Gastroesophageal sphincter (tissue), 4 donors: ENCODE results near the gene TRMT112. TPM values are rescaled to one million over a fixed set of nuclear protein-coding genes. Genes with fewer than 3 reads are reported as not detected.

Experiments
- ATAC-seq: fragments of 150-250 bp; one replicate; pipeline ENCODE4 v1.9.1; 2016; ENCODE audit warnings: mild to moderate bottlenecking, moderate library complexity
- H3K27ac ChIP-seq, 4 donors: fragments of 200-600 bp; sonication (generic) in 3 of 4; 1 replicate in 3 of 4; 2 replicates in 1 of 4; pipeline ENCODE4 v1.5.1; 2016 to 2019
- H3K27me3 ChIP-seq: fragments of 200-600 bp; sonication (generic); one replicate; pipeline ENCODE4 v1.5.1; 2019
- H3K36me3 ChIP-seq, 2 donors: fragments of 200-600 bp; sonication (generic); one replicate each; pipeline ENCODE4 v1.5.1; 2019; ENCODE audit warnings: control low read depth in 1 of 2
- H3K4me1 ChIP-seq, 3 donors: fragments of 200-600 bp; sonication (generic); 1 replicate in 2 of 3; 2 replicates in 1 of 3; pipeline ENCODE4 v1.5.1; 2016 to 2019; ENCODE audit warnings: control low read depth in 2 of 3
- H3K4me3 ChIP-seq, 2 donors: fragments of 200-600 bp; sonication (generic); one replicate each; pipeline ENCODE4 v1.5.1; 2019; ENCODE audit warnings: mild to moderate bottlenecking in 1 of 2, moderate library complexity in 1 of 2
- H3K9me3 ChIP-seq, 3 donors: fragments of 200-600 bp; sonication (generic); one replicate each; pipeline ENCODE4 v1.5.1; 2017 to 2019; ENCODE audit warnings: control low read depth in 2 of 3
- CTCF ChIP-seq, 4 experiments: fragments of 200-600 bp in 2 of 4; fragments of 450-650 bp in 2 of 4; sonication (generic) in 1 of 4; IDR thresholded peaks; one replicate each; pipeline ENCODE4 v1.5.1; 2017 to 2019; ENCODE audit warnings: antibody characterized with exemption in 4 of 4, mild to moderate bottlenecking in 2 of 4, moderate library complexity in 2 of 4
- EP300 ChIP-seq: sonication (generic); formaldehyde crosslinking; IDR thresholded peaks from one replicate; pipeline ENCODE4 v1.6.1; 2017; ENCODE audit warnings: antibody characterized with exemption, mild to moderate bottlenecking
- POLR2A ChIP-seq, 2 donors: fragments of 450-650 bp; IDR thresholded peaks; one replicate each; pipeline ENCODE4 v1.6.1; 2017; ENCODE audit warnings: antibody characterized with exemption in 2 of 2, mild to moderate bottlenecking in 2 of 2, moderate library complexity in 1 of 2
- POLR2AphosphoS5 ChIP-seq: sonication (generic); formaldehyde crosslinking; IDR thresholded peaks from one replicate; pipeline ENCODE4 v1.6.1; 2017; ENCODE audit warnings: antibody characterized with exemption
- WGBS, 2 donors: methylation state at CpG; one replicate each; pipeline ENCODE4 v1.1.5; 2018; ENCODE audit warnings: low coverage in 1 of 2; 5-methylcytosine and 5-hydroxymethylcytosine counted together
- total RNA-seq, 4 donors: library from RNA; depleted of rRNA; stranded (reverse); fragments of >200 nt; gene quantifications; one replicate each; pipeline ENCODE4 v1.1.0, GENCODE V29; 2016

The TRMT112 gene
- total RNA-seq, 4 donors from 2014 or later: 180 to 267 (median 218) TPM

DNA sequence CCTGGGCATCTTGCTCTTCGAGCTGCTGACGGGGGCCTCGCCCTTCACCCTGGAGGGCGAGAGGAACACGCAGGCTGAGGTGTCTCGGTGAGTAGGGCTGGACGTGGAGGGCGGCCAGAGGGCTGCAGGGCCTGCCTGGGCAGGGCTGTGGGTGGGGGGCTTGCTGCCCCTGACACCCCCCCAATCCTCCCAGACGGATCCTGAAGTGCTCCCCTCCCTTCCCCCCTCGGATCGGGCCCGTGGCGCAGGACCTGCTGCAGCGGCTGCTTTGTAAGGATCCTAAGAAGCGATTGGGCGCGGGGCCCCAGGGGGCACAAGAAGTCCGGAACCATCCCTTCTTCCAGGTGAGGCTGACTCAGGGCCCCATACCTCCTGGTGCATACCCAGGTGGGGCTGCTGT lies 44.3 kb upstream of the TRMT112 start:
- 85 to 88% methylated on average over 5 to 8 of the region's 18 CpGs for WGBS, 2 donors
- peaks cover 0 to 35% (median 20%) of the 10 kb centered on the region in 3 donors for H3K4me1 ChIP-seq
- no peak overlapping the region for H3K4me3 ChIP-seq
- no peak overlapping the region for H3K27ac ChIP-seq
- no peaks in the 10 kb centered on the region for H3K27me3 ChIP-seq
- H3K36me3 ChIP-seq: peaks cover 0 to 63% of the 10 kb centered on the region in 2 donors
- ATAC-seq: no peak
- no peaks in the 10 kb centered on the region for H3K9me3 ChIP-seq
- TF ChIP-seq POLR2AphosphoS5 (no peak), CTCF (IDR thresholded peaks at IDR 0.05) (no peak), POLR2A (IDR thresholded peaks at IDR 0.05) (no peak), EP300 (no peak)

DNA sequence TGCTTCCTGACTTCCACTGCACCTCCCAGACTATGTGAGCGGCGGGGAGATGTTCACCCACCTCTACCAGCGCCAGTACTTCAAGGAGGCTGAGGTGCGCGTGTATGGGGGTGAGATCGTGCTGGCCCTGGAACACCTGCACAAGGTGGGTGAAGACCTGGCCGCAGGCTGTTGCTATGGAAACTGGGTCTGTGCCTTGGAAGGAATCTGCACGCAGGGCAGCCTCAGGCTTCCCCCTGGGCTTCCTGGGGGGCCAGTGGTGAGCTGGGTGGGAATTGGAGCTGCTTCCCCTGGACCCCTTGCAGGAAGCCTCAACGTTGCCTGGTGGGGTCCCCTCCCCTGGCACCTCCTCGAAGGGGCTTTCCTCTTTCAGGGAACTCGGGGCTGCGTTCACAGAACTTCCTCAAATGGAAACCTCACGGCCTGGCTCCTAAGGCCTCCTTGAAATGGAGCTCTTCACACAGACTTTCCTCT lies 43.1 kb upstream of the TRMT112 start:
- 65% methylated on average over 4 of the region's 13 CpGs; no CpG with 5 or more reads in 1 of the 2 donors for WGBS, 2 donors
- Histone ChIP-seq H3K36me3 (peaks cover 0 to 52% of the 10 kb centered on the region in 2 donors), H3K27me3 (no peaks in the 10 kb centered on the region), H3K9me3 (no peaks in the 10 kb centered on the region), H3K4me1 (peaks cover 0 to 41% (median 20%) of the 10 kb centered on the region in 3 donors), H3K4me3 (peak overlapping the region in 1 of 2 donors; percentile 89), H3K27ac (no peak overlapping the region)
- TF ChIP-seq POLR2AphosphoS5 (no peak), CTCF (IDR thresholded peaks at IDR 0.05) (no peak), POLR2A (IDR thresholded peaks at IDR 0.05) (no peak), EP300 (no peak)
- ATAC-seq: no peak

GRCh38 chr11:64359712-64360445 lies 42.5 kb upstream of the TRMT112 start:
- TF ChIP-seq CTCF (IDR thresholded peaks at IDR 0.05) (peak in 1 of 4 experiments; percentile 28), EP300 (no peak)
- Histone ChIP-seq H3K4me1 (peaks cover 0 to 47% (median 25%) of the 10 kb centered on the region in 3 donors), H3K4me3 (peak overlapping the region; percentile 60 to 89), H3K36me3 (peaks cover 0 to 45% of the 10 kb centered on the region in 2 donors), H3K27me3 (no peaks in the 10 kb centered on the region), H3K27ac (peak overlapping the region in 1 of 4 donors; percentile 92), H3K9me3 (no peaks in the 10 kb centered on the region)
- ATAC-seq: no peak
- 24 to 28% methylated on average over 5 to 7 of the region's 38 CpGs for WGBS, 2 donors

GRCh38 chr11:64358907-64359711 lies 41.8 kb upstream of the TRMT112 start, which contains the start of gene RPS6KA4:
TSS of gene RPS6KA4 (plus strand) at chr11:64359162. CDS start at chr11:64359236, 74 bp downstream.
- peak; percentile 91 for ATAC-seq
- H3K27ac ChIP-seq: peak within 1 kb of the TSS; percentile 47 to 92 (median 86)

More at GRCh38 chr11:64358907-64359711, 41.8 kb upstream of the TRMT112 start, which contains the start of gene RPS6KA4:
- Histone ChIP-seq H3K4me1 (peaks cover 0 to 55% (median 25%) of the 10 kb centered on the region in 3 donors), H3K27me3 (no peaks in the 10 kb centered on the region), H3K4me3 (peak within 1 kb of the TSS; percentile 60 to 89), H3K9me3 (no peaks in the 10 kb centered on the region), H3K36me3 (peaks cover 0 to 38% of the 10 kb centered on the region in 2 donors)
- 0 to 2% methylated on average over 5 to 6 of the region's 70 CpGs for WGBS, 2 donors
- TF ChIP-seq POLR2A (IDR thresholded peaks at IDR 0.05): peak; percentile 76
- no peak for TF ChIP-seq EP300
- peak in 1 of 4 experiments; percentile 31 for TF ChIP-seq CTCF (IDR thresholded peaks at IDR 0.05)
